ENCODE results near the gene TOMM20. TPM values are rescaled to one million over a fixed set of nuclear protein-coding genes. Genes with fewer than 3 reads are reported as not detected.

Gene TOMM20
- total RNA-seq, 1 donor, result 96.5 TPM

DNA sequence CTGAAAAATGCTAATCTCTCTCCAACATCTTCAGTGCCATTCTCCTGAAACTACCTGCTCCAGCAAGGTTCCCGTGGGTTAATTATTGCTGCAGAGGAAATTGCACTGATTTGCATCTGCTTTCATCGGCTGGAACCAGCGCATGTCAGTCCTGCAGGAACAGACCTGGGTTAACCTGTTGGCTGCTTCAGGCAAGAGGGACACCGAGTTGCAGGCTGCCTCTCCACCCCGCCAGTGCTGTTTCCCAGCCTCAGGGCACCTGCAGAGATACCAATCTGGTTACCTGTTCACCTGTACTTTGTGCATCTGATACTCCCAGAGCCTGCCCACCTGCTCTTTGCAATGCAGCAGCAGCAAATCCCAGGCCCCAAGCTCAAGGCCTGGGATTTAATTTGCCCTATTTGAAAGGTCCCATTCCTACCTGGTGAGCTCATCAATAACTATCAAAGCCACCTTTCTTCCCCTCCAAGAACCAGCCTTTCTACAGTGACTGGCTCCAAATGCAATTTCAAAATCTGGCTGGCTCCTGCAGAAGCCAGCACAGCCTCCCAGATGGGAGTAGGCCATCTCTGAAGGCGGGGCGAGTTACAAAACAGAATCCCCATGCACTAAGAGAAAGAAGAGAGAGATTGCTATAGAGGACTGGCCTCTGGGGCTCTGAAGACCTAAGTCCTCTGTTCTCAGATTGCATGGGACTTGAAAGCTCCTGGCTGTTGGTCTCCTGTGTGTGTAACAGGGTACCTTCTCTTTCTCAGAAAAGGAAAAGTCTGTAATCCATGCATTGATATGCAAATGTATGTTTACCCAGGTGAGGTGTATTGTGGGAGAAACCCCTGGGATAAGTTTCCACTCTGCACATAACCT lies 67.8 kb downstream of the TOMM20 start:
- H3K4me3 ChIP-seq (ENCODE audit: low read depth, low read length), result no peak overlapping the region
- DNase-seq (ENCODE audit: low read depth), result peak; percentile 70
- TF ChIP-seq, protein P1, sequence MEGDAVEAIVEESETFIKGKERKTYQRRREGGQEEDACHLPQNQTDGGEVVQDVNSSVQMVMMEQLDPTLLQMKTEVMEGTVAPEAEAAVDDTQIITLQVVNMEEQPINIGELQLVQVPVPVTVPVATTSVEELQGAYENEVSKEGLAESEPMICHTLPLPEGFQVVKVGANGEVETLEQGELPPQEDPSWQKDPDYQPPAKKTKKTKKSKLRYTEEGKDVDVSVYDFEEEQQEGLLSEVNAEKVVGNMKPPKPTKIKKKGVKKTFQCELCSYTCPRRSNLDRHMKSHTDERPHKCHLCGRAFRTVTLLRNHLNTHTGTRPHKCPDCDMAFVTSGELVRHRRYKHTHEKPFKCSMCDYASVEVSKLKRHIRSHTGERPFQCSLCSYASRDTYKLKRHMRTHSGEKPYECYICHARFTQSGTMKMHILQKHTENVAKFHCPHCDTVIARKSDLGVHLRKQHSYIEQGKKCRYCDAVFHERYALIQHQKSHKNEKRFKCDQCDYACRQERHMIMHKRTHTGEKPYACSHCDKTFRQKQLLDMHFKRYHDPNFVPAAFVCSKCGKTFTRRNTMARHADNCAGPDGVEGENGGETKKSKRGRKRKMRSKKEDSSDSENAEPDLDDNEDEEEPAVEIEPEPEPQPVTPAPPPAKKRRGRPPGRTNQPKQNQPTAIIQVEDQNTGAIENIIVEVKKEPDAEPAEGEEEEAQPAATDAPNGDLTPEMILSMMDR (IDR thresholded peaks at IDR 0.05; ENCODE audit: insufficient read depth, low read length), result no peak

Small RNA genes within 50 kb of the gene (small RNA-seq; reads per million reads assigned to genes)
- not detected for gene AL732292.1
- gene SNORA14B, result 171 reads per million, percentile 98 among the genes with 10 or more reads in this experiment

Other genes starting within 250 kb of the TOMM20 start
- 55.2 and 118 TPM in 2 replicates for gene RBM34, start 32.4 kb upstream of the TOMM20 start, total RNA-seq (ENCODE audit: low replicate concordance)
- 36.7 and 58.4 TPM in 2 replicates for gene ARID4B, start 199.3 kb upstream of the TOMM20 start, total RNA-seq (ENCODE audit: low replicate concordance)
- 27.7 and 41.8 TPM in 2 replicates for gene GGPS1, start 199.7 kb upstream of the TOMM20 start, total RNA-seq (ENCODE audit: low replicate concordance)
- gene TBCE, start 238.6 kb upstream of the TOMM20 start, total RNA-seq (ENCODE audit: low replicate concordance), result 25.5 and 30.5 TPM in 2 replicates